ENCODE data around the gene PIPOX.
A peak's percentile ranks its signal among the peaks of the same experiment; 100 is the strongest.

Gene PIPOX

DNA sequence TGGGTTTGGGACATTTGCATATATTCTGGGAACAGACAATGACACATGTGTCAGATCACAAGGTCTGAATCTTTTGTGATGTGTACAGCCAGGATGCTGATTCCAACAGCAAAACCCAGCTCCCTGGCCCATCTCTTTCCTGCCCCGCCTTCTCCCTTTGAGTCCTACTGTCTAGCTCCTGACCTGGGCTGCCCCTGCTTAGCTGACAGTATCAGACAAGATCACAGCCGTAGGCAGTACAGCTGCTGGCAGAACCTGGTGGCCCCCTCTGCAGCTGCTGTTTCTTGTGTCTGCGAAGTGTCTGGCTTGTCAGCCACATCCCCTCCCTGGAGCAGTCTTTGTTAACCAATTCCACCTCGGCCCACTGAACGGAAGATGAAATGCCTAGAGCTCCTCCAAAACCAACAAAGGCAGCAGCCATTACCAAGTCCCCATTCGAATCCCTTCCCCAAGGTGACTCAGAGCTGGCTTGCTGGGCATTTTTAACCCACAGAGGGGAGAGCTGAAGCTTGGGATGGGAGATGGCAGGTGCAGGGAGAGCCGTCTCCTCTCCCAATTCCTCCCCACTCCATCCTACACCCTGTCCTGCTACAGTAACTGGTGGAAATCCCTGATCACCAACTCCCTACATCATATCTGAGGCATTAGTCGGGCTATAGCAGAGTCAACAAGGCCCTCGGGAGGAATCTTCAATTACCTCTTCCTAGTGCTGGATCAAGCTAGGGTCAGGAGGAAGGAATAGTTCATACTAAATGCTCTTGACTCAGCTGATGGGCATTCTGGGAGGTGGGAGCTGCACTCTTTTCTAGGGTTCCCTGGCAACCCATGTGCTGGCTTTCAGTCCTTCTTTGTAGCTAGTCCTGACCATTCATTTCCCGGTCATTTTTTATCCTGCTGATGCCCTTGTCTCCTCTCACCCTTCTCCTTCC, 5.8 kb downstream of the PIPOX start:
- peak; percentile 22 for DNase-seq

- no peak for DNase-seq
These were observed 6.7 kb downstream of the PIPOX start for GRCh38 chr17:29049541-29050145.

DNA sequence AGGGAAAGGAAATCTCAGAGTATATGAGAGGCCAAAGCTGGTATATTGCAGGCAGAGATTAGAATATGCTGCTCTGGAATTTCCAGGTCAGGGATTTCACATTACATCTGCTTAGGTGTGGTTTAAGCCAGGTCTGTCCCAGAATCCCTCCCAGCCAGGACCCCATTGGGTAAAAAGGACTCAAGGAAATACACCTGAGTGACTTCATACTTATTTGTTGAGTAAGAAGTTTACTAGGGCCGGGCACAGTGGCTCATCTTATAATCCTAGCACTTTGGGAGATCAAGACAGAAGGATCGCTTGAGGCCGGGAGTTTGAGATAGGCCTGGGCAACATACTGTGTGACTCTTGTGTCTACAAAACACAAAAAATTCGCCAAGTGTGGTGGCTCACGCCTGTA, 7.2 kb downstream of the PIPOX start:
- no peak for DNase-seq

DNA sequence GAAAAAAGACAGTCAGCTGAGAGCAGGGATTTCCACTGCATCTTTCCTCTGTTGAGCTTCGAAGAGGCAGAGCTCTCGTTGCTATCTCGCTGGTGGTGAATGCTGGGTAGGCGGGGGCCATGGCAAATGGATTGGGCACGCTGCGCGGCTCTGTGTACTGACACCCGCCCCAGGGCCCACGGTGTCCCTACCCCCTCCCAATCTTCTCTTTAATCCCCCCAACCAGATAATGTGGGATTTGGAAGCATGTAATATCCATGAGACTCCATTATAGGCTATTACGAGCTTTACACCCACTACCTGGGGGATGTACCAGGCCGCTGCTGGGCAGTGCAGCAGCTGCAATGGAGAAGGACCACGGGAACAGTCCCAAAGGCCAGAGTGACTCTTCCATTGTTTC, 8.3 kb downstream of the PIPOX start:
- DNase-seq: no peak

- no peak for DNase-seq
These were observed 8.8 kb downstream of the PIPOX start for GRCh38 chr17:29051731-29052130.

DNA sequence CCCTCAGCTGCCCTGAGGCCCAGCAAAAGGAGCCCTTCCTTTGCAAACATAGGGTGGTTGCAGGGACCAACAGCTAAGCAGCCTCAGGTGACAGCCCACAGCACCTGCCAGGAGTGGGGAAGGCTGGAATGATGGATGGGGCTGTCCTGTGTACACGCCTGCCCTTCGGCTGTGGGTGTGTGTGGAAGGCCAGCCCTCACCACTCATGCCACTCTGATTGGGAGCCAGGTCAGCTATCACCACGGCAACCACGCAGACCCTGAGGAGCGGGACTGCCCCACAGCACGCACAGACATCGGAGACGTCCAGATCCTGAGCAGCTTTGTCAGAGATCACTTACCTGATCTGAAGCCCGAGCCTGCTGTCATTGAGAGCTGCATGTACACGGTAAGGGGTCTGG, 11.9 kb downstream of the PIPOX start:
- DNase-seq: no peak

DNA sequence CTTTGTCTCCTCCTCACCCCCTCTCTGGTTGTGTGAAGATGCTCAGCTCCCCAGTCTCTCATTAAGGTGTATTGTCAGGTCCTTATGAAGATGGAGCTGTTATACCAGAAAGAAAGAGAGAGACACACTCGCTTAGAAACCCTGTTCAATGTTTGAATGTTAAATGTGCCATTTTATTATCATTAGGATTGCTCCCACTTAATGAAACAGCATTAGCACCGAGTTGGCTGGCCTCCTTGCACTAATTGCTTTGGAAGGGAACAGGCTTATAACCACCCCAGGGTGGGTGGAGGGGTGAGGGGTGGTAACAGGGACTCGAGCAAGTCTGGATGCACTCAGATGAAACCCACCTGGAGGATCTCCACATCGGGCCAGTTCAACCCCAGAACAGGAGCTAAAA, 14.4 kb downstream of the PIPOX start:
- no peak for DNase-seq

DNA sequence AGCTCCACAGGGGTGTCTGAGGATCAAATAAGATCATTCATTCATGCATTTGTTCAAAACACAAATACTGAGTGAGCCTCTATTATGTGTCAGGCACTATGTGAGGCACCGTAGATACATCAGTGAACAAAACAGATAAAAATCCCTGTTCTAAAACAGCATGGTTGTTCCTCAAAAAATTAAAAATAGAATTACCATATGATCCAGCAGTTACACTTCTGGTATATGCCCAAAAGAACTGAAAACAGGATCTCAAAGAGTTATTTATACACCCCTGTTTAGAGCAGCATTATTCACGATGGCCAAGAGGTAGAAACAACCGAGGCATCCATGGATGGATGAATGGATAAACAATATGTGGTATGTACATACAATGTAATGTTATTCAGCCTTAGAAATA, 15.4 kb downstream of the PIPOX start:
- DNase-seq: no peak

DNA sequence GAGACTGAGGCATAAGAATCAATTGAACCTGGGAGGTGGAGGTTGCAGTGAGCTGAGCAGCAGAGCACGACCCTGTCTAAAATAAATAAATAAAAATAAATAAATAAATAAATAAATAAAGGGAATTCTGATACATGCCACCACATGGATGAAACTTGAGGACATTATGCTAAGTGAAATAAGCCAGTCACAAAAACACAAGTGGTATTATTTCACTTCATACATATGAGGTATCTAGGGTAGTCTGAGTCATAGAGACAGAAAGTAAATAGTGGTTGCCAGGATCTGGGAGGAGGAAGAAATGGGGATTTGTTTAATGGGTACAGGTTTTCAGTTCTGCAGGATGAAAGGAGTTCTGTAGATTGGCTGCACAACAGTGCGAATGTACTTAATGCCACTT, 16.3 kb downstream of the PIPOX start:
- peak; percentile 42 for DNase-seq

DNA sequence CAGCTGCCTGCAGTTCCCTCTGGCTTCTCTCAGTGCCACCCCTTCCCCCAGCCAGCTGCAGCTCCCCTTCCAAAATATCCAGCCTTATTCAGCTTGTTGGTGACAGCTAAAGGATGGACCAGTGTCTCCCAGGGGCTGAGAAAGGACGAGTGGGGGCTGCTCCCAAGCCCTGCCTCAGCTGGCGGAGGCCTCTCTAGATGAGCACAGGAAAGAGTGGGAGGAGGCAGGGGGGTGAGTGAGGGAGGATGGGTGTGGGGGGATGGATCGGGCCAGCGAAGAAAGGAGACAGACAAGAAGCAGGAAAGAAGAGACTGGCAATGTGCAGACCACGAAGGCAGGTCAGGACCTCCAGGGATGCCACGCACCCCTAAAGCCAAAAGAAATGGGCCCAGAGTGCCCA, 17.5 kb downstream of the PIPOX start:
- DNase-seq: no peak

- DNase-seq: no peak
These were observed 18.1 kb downstream of the PIPOX start for GRCh38 chr17:29061036-29061435.

DNA sequence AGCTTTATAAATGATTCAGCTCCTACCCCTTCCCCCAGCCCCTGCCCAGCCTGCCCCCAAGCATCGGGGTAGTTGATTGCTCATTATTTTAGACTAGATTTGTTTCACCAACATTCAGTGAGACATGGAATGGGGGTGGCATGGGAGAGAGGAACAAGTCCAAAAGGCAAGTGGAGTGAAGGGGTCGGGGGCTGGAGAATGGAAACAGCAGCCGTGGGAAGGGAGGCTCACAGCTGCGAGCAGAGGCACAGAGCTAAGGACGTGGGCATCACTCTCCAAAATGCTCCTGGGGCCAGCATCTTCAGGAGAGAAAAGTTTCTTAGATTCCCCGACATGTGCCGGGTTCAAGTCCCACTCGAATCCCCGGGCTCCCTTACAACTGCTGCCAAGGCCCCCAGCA, 19.3 kb downstream of the PIPOX start:
- DNase-seq: no peak

- peak; percentile 62 for DNase-seq
These were observed 21.1 kb downstream of the PIPOX start for GRCh38 chr17:29063992-29064391.

DNA sequence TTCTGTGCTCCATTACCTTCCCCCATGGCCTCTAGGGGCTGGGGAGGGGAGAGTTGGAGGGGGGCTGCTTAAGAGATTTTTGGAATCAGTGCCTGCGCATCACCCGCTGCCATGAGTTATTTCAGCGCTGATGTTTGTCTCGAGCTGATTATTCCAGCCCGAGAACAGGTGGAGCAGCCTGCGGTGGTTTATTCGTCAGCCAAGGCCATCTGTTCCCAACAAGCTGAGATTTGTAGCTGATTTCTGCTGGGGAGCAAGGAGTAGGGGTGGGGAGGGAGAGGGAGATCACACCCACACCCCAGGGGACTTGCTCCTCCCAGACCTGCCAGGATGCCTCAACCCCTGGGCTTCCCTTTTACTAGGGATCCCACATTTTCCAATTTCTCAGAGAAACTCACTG, 23.1 kb downstream of the PIPOX start:
- no peak for DNase-seq

- DNase-seq: no peak
These were observed 23.7 kb downstream of the PIPOX start for GRCh38 chr17:29066606-29067005.

DNA sequence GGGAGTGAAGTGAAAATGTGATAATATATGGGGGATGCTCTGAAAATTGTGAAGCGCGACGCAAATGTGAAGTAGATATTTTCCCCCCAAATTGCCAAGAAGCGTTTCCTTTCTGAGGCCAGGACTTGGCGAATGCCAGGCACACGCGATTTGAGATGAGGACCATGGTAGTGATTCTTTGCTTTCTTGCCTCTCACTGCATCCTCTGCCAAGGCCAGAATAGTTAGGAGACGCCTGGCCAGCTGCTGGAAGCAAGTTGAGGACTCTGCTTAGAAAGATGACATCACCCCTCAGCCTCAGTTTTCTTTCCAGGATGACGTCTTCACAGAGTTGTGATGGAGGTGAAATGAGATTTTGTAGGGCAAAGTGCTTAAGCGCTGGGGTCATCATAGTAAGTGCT, 25.9 kb downstream of the PIPOX start:
- no peak for DNase-seq

GRCh38 chr17:29069526-29070041, 26.6 kb downstream of the PIPOX start:
- DNase-seq: no peak

DNA sequence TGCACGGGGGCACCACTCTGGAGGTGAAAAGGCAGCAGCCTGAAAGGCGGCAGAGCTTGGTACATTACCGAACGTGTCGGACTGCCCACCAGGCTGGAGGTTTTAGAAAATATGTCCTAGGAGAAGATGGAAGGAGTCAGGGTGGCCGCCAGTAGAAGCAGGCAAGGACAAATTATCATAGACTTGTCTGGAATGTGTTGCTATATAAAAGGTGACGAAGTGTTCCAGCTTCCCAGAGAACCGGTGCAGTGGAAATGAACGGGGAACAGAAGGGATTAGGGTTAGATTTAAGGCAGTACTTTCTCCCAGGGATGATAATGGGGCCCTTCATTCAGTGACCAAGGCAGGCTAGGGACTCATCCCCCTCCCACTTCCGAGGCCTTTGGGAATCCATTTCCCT, 27.4 kb downstream of the PIPOX start:
- DNase-seq: no peak

- DNase-seq: no peak
These were observed 27.8 kb downstream of the PIPOX start for GRCh38 chr17:29070781-29071180.

DNA sequence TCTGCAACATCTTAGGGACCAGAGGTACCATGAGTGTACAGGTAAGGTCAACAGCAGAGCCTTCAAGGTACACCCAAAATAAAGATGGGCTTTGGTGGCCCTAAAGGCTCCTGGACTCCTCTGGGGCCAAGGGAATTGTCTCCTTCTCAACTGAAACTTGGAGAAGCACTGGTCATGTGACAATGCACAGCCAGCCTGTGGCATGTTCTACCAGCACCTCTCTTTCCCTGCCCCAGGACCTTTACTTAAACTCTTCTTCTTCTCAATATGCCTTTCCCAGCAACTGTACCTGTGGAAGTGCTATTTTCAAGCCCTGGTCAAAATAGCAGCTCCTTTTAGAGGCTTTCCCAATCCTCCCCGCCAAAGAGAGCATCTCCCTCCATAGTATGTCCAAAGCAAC, 28.4 kb downstream of the PIPOX start:
- DNase-seq: no peak

DNA sequence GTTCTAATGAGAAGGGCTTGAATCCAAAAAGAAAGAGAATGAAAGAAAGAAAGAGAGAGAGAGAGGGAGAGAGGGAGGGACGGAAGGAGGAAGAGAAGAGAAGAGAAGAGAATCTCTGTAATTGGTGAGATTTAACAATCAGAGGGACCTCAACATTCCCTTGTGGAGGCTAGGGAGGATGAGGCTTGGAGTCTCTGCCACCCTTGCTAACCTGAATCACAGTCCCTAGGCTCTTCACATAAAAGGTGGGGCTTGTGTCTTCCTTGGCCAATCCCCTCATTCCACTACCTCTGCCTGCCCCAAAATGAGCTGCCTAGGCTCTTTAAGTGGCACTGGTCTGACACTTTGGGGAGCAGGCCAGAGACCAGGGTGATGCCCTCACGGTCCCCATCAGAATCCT, 30.1 kb downstream of the PIPOX start:
- no peak for DNase-seq

- no peak for DNase-seq
These were observed 30.6 kb downstream of the PIPOX start for GRCh38 chr17:29073520-29073919.

GRCh38 chr17:29074488-29074887, 31.5 kb downstream of the PIPOX start:
- DNase-seq: no peak

GRCh38 chr17:29076087-29076486, 33.1 kb downstream of the PIPOX start:
- no peak for DNase-seq
